ENCODE results near the gene MAVS.
"Not testable (repeated sequence)": the region's sequence is repeated elsewhere in the genome, so short reads cannot be mapped to it uniquely, and the experiment has no call there.

The MAVS gene

DNA sequence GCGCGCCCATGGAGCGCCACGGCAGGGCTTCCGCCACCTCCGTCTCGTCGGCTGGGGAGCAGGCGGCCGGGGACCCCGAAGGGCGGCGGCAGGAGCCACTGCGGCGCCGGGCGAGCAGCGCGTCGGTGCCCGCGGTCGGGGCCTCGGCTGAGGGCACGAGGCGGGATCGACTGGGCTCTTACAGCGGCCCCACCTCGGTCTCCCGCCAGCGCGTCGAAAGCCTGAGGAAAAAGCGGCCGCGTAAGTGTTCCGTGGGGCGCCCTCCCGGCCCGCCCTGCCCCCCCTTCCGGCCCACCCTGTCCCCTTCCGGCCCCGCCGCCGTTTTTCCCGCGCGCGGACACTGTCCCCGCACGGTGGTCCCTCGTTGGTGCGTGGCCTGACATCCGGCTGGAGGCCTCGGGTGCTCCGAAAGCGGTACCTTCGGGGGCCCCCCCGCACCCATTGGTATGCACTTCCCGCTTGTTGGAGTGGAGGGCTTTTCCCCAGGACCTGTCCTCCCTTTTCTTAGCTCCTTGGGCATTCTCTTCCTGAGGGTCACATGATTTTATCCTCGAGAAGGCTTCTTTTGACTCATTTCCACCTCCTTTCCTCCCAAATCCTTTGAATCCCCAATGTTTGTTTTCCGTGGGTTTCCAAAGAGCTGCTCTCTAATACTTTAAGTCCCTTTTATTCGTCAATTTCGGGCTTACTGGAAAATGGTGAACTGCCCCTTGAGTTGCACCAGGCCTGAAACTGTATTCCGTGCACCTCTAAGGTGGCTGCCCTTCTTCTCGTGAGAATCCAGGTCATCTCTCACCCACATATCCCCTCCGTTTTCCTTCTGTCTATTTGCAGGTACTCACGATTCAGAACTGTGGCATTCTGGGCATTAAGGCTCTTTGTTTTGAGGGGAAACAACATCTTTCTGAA, 43.1 kb downstream of the MAVS start:
- peak overlapping the region; percentile 87 for H3K4me3 ChIP-seq (ENCODE audit: control insufficient read depth, low read depth, low read length)
- no peak for DNase-seq (ENCODE audit: low read depth)
- TF ChIP-seq, protein P1, sequence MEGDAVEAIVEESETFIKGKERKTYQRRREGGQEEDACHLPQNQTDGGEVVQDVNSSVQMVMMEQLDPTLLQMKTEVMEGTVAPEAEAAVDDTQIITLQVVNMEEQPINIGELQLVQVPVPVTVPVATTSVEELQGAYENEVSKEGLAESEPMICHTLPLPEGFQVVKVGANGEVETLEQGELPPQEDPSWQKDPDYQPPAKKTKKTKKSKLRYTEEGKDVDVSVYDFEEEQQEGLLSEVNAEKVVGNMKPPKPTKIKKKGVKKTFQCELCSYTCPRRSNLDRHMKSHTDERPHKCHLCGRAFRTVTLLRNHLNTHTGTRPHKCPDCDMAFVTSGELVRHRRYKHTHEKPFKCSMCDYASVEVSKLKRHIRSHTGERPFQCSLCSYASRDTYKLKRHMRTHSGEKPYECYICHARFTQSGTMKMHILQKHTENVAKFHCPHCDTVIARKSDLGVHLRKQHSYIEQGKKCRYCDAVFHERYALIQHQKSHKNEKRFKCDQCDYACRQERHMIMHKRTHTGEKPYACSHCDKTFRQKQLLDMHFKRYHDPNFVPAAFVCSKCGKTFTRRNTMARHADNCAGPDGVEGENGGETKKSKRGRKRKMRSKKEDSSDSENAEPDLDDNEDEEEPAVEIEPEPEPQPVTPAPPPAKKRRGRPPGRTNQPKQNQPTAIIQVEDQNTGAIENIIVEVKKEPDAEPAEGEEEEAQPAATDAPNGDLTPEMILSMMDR (IDR thresholded peaks at IDR 0.05; ENCODE audit: control insufficient read depth, insufficient read depth, low read depth, low read length, missing control alignments): no peak

DNA sequence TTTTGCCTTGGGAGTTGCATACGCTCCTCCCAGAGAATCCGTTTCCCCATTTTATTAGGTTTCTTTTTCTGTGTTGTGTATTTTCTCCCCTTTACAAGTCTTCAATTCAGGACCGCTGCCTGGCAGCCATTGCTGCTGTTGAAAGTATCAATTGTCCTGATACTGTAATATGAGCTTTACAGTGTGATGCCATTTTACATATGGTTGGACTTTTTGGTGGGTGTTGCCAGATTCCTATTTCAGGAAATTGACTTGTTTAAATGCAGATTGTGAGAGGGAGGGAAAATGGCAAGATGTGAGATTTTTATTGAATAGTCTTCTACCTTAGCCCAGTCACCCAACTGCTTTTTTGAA, 43.7 kb downstream of the MAVS start:
- no peak for DNase-seq (ENCODE audit: low read depth)
- peak overlapping the region; percentile 87 for H3K4me3 ChIP-seq (ENCODE audit: control insufficient read depth, low read depth, low read length)
- TF ChIP-seq, protein P1 (IDR thresholded peaks at IDR 0.05; ENCODE audit: control insufficient read depth, insufficient read depth, low read depth, low read length, missing control alignments): no peak

DNA sequence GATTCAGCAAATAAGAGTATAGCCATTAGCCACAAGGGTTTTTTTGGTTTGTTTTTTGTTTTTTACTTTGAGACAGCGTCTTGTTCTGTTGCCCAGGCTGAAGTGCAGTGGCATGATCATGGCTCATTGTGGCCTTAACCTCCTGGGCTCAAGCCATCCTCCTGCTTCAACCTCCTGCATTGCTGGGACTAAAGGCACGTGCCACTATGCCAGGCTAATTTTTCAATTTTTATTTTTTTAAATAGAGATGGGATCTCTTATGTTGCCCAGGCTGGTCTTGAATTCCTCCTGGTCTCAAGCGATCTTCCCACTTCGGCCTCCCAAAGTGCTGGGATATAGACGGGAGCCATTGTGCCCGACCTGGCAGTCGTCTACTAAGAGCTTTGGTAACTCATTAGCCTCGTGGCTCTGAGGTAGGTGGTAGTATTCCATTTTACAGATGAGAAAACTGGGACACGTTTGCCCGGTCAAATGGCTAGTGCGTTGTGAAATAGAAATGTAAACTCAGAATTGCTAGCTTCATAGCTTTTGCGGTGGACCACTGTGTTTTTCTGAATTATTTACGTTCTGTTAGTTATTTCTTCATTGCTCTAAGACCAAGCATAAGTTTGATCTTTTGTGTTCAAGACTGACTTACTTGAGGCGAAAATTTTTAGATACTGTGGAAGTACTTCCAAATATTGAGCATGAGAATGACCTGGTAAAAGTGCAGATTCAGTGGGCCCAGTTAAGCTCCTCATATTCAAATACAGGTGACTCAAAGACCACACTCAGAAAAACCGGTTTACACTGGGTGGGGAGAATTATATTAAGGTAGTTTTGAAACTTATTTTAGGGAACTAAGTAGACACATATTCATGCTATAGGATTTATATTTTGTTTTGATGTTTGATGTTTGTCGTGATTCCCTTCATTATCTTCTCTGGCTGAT, 44.6 kb downstream of the MAVS start:
- DNase-seq (ENCODE audit: low read depth): no peak

DNA sequence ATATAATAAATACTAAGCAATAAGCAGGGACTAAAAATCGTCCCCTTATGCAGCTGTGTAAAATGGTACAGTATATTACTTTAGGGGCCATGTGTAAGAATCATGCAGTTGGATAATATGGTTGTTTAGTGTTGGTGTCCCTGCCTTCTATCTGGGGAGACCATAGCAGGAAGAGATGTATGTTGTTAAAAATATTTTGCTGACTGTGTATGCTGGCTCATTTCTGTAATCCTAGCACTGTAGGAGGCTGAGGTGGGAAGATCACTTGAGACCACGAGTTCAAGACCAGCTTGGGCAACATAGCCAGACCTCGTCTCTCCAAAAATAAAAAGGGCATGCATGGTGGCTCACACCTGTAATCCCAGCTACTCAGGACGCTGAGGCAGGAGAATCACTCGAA, 48.2 kb downstream of the MAVS start:
- DNase-seq (ENCODE audit: low read depth): no peak
- TF ChIP-seq, protein P1 (IDR thresholded peaks at IDR 0.05; ENCODE audit: control insufficient read depth, insufficient read depth, low read depth, low read length, missing control alignments): no peak

More for the DNA sequence above, 44.6 kb downstream of the MAVS start:
- TF ChIP-seq, protein P1 (IDR thresholded peaks at IDR 0.05; ENCODE audit: control insufficient read depth, insufficient read depth, low read depth, low read length, missing control alignments): no peak
- peak overlapping the region; percentile 87 for H3K4me3 ChIP-seq (ENCODE audit: control insufficient read depth, low read depth, low read length)

DNA sequence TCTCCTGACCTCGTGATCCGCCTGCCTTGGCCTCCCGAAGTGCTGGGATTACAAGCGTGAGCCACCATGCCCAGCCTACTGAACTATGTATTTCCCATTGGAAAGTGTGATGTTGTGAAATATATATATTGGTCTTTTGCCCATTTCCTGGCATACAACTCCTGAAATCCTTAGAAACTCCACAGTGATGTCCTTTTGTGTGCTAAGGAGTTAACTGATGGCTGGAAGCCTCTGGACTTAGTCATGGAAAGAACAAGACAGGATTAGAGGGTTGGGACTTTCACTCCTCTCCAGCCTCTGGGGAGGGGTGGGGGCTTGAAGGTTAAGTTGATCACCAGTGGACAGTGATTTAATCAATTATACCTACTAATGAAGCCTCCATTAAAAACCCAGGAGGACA, 49.7 kb downstream of the MAVS start:
- H3K4me3 ChIP-seq (ENCODE audit: control insufficient read depth, low read depth, low read length): no peak overlapping the region
- TF ChIP-seq, protein P1 (IDR thresholded peaks at IDR 0.05; ENCODE audit: control insufficient read depth, insufficient read depth, low read depth, low read length, missing control alignments): no peak
- DNase-seq (ENCODE audit: low read depth): no peak

More for the DNA sequence above, 48.2 kb downstream of the MAVS start:
- H3K4me3 ChIP-seq (ENCODE audit: control insufficient read depth, low read depth, low read length): no peak overlapping the region

DNA sequence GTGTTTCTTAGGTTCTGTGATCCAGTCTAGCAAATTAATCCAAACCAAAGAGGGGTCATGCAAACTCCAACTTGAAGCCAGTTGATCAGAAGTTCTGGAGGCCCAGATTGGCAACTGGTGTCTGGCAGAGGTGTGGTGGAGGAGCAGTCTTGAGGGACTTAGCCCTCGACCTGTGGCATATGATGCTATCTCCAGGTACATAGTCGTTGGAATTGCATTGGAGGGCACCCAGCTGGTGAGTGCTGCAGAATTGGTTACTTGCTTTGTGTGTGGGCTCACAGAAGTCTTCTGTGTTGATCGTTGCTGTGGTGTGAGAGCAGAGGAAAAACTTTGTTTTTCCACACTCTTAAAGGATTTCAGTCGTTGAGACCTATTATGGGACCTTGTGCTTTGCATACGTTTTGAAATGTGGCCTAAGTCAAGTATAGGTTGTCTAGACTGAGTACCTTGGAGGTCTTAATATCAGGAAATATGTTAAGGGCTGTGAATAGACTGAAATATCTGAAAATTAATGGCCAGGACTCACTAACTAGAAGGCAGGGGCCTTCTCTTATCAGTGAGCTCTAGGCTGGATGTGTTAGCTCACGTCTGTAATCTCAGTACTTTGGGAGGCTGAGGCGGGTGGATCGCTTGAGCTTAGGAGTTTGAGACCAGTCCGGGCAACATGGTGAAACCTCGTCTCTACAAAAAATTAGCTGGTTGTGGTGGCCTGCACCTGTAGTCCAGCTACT, 50.4 kb downstream of the MAVS start:
- DNase-seq (ENCODE audit: low read depth): no peak
- H3K4me3 ChIP-seq (ENCODE audit: control insufficient read depth, low read depth, low read length): no peak overlapping the region
- TF ChIP-seq, protein P1 (IDR thresholded peaks at IDR 0.05; ENCODE audit: control insufficient read depth, insufficient read depth, low read depth, low read length, missing control alignments): no peak

DNA sequence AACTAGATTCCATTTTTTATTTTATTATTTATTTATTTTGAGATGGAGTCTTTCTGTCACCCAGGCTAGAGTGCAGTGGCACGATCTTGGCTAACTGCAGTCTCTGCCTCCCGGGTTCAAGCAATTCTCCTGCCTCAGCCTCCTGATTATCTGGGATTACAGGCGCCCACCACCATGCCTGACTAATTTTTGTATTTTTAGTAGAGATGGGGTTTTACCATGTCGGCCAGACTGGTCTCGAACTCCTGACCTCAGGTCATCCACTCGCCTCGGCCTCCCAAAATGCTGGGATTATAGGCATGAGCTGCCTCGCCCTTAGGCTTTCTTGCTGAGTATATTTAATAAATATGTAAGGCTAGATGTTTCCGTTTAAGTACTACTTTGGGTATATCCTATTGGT, 51.5 kb downstream of the MAVS start:
- DNase-seq (ENCODE audit: low read depth); H3K4me3 ChIP-seq (ENCODE audit: control insufficient read depth, low read depth, low read length): not testable (repeated sequence)
